H9 (cell line): Measurements from ENCODE around the gene TUBB6. TPM values are rescaled to one million over a fixed set of nuclear protein-coding genes. Genes with fewer than 3 reads are reported as not detected.

Source experiments
- DNase-seq: peaks from one replicate; pipeline ENCODE4 v3.0.0-alpha.2; 2017
- H2AFZ ChIP-seq: one replicate; pipeline ENCODE4 v1.6.1; 2013; ENCODE audit warnings: mild to moderate bottlenecking, low read length, control low read depth, moderate library complexity
- H2AK5ac ChIP-seq: 2 replicates; pipeline ENCODE4 v1.6.1; 2013; ENCODE audit warnings: low read length, control low read depth, mixed read lengths; ENCODE audit not compliant: insufficient read length
- H2BK120ac ChIP-seq: one replicate; pipeline ENCODE4 v1.6.1; 2013; ENCODE audit warnings: low read depth, mild to moderate bottlenecking, low read length, control low read depth, inconsistent platforms; ENCODE audit not compliant: poor library complexity, severe bottlenecking
- H2BK12ac ChIP-seq: 2 replicates; pipeline ENCODE4 v1.6.1; 2013; ENCODE audit warnings: low read length, control low read depth, mixed read lengths, low read depth; ENCODE audit not compliant: insufficient read length
- H2BK15ac ChIP-seq: 2 replicates; pipeline ENCODE4 v1.6.1; 2013; ENCODE audit warnings: low read depth, low read length, control low read depth
- H2BK20ac ChIP-seq: one replicate; pipeline ENCODE4 v1.6.1; 2013; ENCODE audit warnings: low read depth, mild to moderate bottlenecking, low read length, control low read depth, inconsistent platforms; ENCODE audit not compliant: poor library complexity, severe bottlenecking
- H2BK5ac ChIP-seq: 2 replicates; pipeline ENCODE4 v1.6.1; 2013; ENCODE audit warnings: low read length, control low read depth, mixed read lengths; ENCODE audit not compliant: insufficient read length
- H3K14ac ChIP-seq: 2 replicates; pipeline ENCODE4 v1.6.1; 2013; ENCODE audit warnings: low read length, control low read depth; ENCODE audit not compliant: insufficient read depth
- H3K18ac ChIP-seq: 2 replicates; pipeline ENCODE4 v1.6.1; 2013; ENCODE audit warnings: low read depth, mild to moderate bottlenecking, mixed read lengths, low read length, control low read depth; ENCODE audit not compliant: insufficient read length
- H3K23ac ChIP-seq: 2 replicates; pipeline ENCODE4 v1.6.1; 2013; ENCODE audit warnings: low read length, control low read depth, mixed read lengths, low read depth; ENCODE audit not compliant: insufficient read length
- H3K23me2 ChIP-seq: 2 replicates; pipeline ENCODE4 v1.6.1; 2013; ENCODE audit warnings: low read depth, mild to moderate bottlenecking, mixed read lengths, low read length, control low read depth; ENCODE audit not compliant: insufficient read length, poor library complexity, severe bottlenecking
- H3K27ac ChIP-seq: 2 replicates; pipeline ENCODE4 v1.5.1; 2013; ENCODE audit warnings: low read length, control low read depth, mixed read lengths, low read depth; ENCODE audit not compliant: insufficient read length
- H3K27me3 ChIP-seq: 2 replicates; pipeline ENCODE4 v1.6.1; 2013; ENCODE audit warnings: low read length, control low read depth, inconsistent platforms; ENCODE audit not compliant: insufficient read depth
- H3K4ac ChIP-seq: 2 replicates; pipeline ENCODE4 v1.6.1; 2013; ENCODE audit warnings: low read depth, mild to moderate bottlenecking, control low read depth, inconsistent platforms, low read length, moderate library complexity
- H3K4me1 ChIP-seq: 2 replicates; pipeline ENCODE4 v1.6.1; 2013; ENCODE audit warnings: low read length, control low read depth, inconsistent platforms; ENCODE audit not compliant: insufficient read depth
- H3K4me2 ChIP-seq: 2 replicates; pipeline ENCODE4 v1.6.1; 2013; ENCODE audit warnings: low read length, control low read depth, mixed read lengths; ENCODE audit not compliant: insufficient read length, insufficient read depth
- H3K56ac ChIP-seq: 2 replicates; pipeline ENCODE4 v1.6.1; 2013; ENCODE audit warnings: low read depth, mild to moderate bottlenecking, mixed read lengths, low read length, control low read depth; ENCODE audit not compliant: insufficient read length
- H3K79me1 ChIP-seq: 2 replicates; pipeline ENCODE4 v1.6.1; 2013; ENCODE audit warnings: low read depth, mild to moderate bottlenecking, moderate library complexity, low read length, control low read depth, inconsistent platforms; ENCODE audit not compliant: insufficient read depth, poor library complexity, severe bottlenecking
- H3K79me2 ChIP-seq: 2 replicates; pipeline ENCODE4 v1.6.1; 2013; ENCODE audit warnings: low read length, control low read depth, inconsistent platforms; ENCODE audit not compliant: insufficient read depth
- H3K9ac ChIP-seq: 2 replicates; pipeline ENCODE4 v1.6.1; 2013; ENCODE audit warnings: low read length, control low read depth, mixed read lengths; ENCODE audit not compliant: insufficient read length; ENCODE audit errors: extremely low read depth
- H3K9me3 ChIP-seq: one replicate; pipeline ENCODE4 v1.6.1; 2013; ENCODE audit warnings: low read depth, low read length, inconsistent platforms; ENCODE audit not compliant: control insufficient read depth
- H3T11ph ChIP-seq: one replicate; pipeline ENCODE4 v1.6.1; 2013; ENCODE audit warnings: mild to moderate bottlenecking, low read length, control low read depth, inconsistent platforms
- H4K20me1 ChIP-seq: one replicate; pipeline ENCODE4 v1.6.1; 2013; ENCODE audit not compliant: control insufficient read depth, insufficient read length, insufficient read depth
- H4K5ac ChIP-seq: 2 replicates; pipeline ENCODE4 v1.6.1; 2013; ENCODE audit warnings: low read depth, mild to moderate bottlenecking, mixed read lengths, low read length, control low read depth; ENCODE audit not compliant: insufficient read length
- H4K8ac ChIP-seq: replicated peaks from 2 replicates; pipeline ENCODE4 v1.6.1; 2013; ENCODE audit warnings: low read length, control low read depth, mixed read lengths, low read depth; ENCODE audit not compliant: insufficient read length
- H4K91ac ChIP-seq: 2 replicates; pipeline ENCODE4 v1.6.1; 2013; ENCODE audit warnings: low read depth, mild to moderate bottlenecking, moderate library complexity, mixed read lengths, low read length, control low read depth; ENCODE audit not compliant: insufficient read length
- H3K27ac Mint-ChIP-seq, 3 experiments: 2 replicates in 2 of 3; 3 replicates in 1 of 3; pipeline ENCODE4 v1.8.0; 2020 to 2021; ENCODE audit warnings: mixed read lengths in 3 of 3, mild to moderate bottlenecking in 1 of 3, moderate library complexity in 1 of 3
- H3K27me3 Mint-ChIP-seq: 2 replicates; pipeline ENCODE4 v1.8.0; 2021; ENCODE audit warnings: low read depth, mild to moderate bottlenecking, moderate library complexity, mixed read lengths
- H3K36me3 Mint-ChIP-seq, 3 experiments: 2 replicates in 2 of 3; 3 replicates in 1 of 3; pipeline ENCODE4 v1.8.0; 2020 to 2021; ENCODE audit warnings: low read depth in 3 of 3, mixed read lengths in 3 of 3; ENCODE audit not compliant: insufficient read depth in 1 of 3
- H3K4me1 Mint-ChIP-seq, 2 experiments: 2 replicates each; pipeline ENCODE4 v1.8.0; 2020; ENCODE audit warnings: mixed read lengths in 2 of 2
- H3K4me3 Mint-ChIP-seq, 2 experiments: 2 replicates in 1 of 2; 3 replicates in 1 of 2; pipeline ENCODE4 v1.8.0; 2020 to 2021; ENCODE audit warnings: mild to moderate bottlenecking in 2 of 2, mixed read lengths in 2 of 2, moderate library complexity in 1 of 2
- H3K9me3 Mint-ChIP-seq, 2 experiments: 2 replicates in 1 of 2; 3 replicates in 1 of 2; pipeline ENCODE4 v1.8.0; 2020; ENCODE audit warnings: mild to moderate bottlenecking in 2 of 2, mixed read lengths in 2 of 2, moderate library complexity in 1 of 2
- WGBS: extraction: QIAGEN DNeasy Blood & Tissue Kit; methylation state at CpG from one replicate; pipeline ENCODE4 v1.1.7; 2013; ENCODE audit warnings: missing lambda C conversion rate, low lambda C conversion rate, mixed read lengths; ENCODE audit not compliant: insufficient read length; ENCODE audit errors: extremely low coverage; 5-methylcytosine and 5-hydroxymethylcytosine counted together
- total RNA-seq: library from RNA; stranded (reverse); gene quantifications from 2 replicates; pipeline ENCODE4 v1.2.1, GENCODE V29; 2021
- TF ChIP-seq, protein P1 (sequence below): fragments of 200-600 bp; sonication (generic); conservative IDR thresholded peaks from 3 replicates; pipeline ENCODE4 v1.8.0; 2021; ENCODE audit warnings: antibody characterized with exemption, mild to moderate bottlenecking

TUBB6 gene
- total RNA-seq, 1 experiment from 2014 or later = 134 TPM

DNA sequence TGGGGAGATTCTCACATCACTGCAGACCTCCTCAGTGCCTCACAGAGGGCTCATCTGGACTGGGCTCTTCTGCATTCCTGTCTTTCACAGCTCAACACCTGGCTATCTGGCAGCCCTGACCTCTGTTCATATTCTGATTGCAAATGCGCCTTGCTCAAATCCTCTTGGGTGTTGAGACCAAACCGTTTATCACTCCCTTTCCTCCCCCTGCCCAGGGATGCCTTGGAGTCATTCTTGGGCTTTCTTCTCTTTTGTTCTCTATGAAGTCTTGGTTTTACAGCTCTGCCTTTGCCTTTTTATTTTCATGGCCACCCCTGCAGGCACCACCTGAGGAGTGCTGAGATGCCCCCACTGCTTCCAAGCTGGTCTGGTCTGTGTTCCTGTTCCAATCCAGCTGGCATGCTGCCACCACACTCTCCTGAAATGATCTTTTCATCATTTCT lies 26.3 kb downstream of the TUBB6 start:
- Histone ChIP-seq H2BK15ac (no peak overlapping the region), H2BK12ac (no peak overlapping the region), H2AK5ac (no peak overlapping the region), H4K8ac (no peak overlapping the region), H3K56ac (no peak overlapping the region), H2AFZ (no peak overlapping the region), H4K5ac (no peak overlapping the region), H4K91ac (no peak overlapping the region), H3K18ac (no peak overlapping the region), H3K4me2 (peak overlapping the region; percentile 12), H3K27ac (peak overlapping the region; percentile 0), H3K4ac (no peak overlapping the region), H3K14ac (no peak overlapping the region), H3T11ph (no peak overlapping the region), H4K20me1 (no peaks in the 10 kb centered on the region), H3K23me2 (no peaks in the 10 kb centered on the region), H3K27me3 (no peaks in the 10 kb centered on the region), H3K9ac (no peak overlapping the region), H3K23ac (no peak overlapping the region), H2BK5ac (no peak overlapping the region), H3K79me2 (no peaks in the 10 kb centered on the region), H3K79me1 (no peaks in the 10 kb centered on the region), H2BK120ac (no peak overlapping the region), H3K4me1 (peaks cover 33% of the 10 kb centered on the region; the same call in 1 of the 2 replicates), H2BK20ac (no peak overlapping the region), H3K9me3 (no peaks in the 10 kb centered on the region)
- H3K9me3 Mint-ChIP-seq = peaks cover 0 to 5% of the 10 kb centered on the region in 2 experiments; a peak in 2 of 5 replicates
- H3K4me3 Mint-ChIP-seq = peak overlapping the region; percentile 34 to 71
- DNase-seq = peak; percentile 52
- TF ChIP-seq, protein P1, sequence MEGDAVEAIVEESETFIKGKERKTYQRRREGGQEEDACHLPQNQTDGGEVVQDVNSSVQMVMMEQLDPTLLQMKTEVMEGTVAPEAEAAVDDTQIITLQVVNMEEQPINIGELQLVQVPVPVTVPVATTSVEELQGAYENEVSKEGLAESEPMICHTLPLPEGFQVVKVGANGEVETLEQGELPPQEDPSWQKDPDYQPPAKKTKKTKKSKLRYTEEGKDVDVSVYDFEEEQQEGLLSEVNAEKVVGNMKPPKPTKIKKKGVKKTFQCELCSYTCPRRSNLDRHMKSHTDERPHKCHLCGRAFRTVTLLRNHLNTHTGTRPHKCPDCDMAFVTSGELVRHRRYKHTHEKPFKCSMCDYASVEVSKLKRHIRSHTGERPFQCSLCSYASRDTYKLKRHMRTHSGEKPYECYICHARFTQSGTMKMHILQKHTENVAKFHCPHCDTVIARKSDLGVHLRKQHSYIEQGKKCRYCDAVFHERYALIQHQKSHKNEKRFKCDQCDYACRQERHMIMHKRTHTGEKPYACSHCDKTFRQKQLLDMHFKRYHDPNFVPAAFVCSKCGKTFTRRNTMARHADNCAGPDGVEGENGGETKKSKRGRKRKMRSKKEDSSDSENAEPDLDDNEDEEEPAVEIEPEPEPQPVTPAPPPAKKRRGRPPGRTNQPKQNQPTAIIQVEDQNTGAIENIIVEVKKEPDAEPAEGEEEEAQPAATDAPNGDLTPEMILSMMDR = no peak
- H3K36me3 Mint-ChIP-seq = peaks cover 14 to 22% (median 17%) of the 10 kb centered on the region in 3 experiments
- H3K27me3 Mint-ChIP-seq = no peaks in the 10 kb centered on the region
- peak overlapping the region; percentile 93 to 99 (median 94) for H3K27ac Mint-ChIP-seq
- WGBS = no CpG with 5 or more reads among the region's 2 CpGs
- peaks cover 50 to 57% of the 10 kb centered on the region in 2 experiments for H3K4me1 Mint-ChIP-seq
